NCI-H146 treated with DMSO at 0.1 percent for 48 hours (cell line): ENCODE data around the gene COL20A1.

ENCODE experiments used
- DNase-seq: peaks from one replicate; lab custom pipeline; 2025; ENCODE audit not compliant: unreplicated experiment; lab: John Stamatoyannopoulos, UW

COL20A1 gene

DNA sequence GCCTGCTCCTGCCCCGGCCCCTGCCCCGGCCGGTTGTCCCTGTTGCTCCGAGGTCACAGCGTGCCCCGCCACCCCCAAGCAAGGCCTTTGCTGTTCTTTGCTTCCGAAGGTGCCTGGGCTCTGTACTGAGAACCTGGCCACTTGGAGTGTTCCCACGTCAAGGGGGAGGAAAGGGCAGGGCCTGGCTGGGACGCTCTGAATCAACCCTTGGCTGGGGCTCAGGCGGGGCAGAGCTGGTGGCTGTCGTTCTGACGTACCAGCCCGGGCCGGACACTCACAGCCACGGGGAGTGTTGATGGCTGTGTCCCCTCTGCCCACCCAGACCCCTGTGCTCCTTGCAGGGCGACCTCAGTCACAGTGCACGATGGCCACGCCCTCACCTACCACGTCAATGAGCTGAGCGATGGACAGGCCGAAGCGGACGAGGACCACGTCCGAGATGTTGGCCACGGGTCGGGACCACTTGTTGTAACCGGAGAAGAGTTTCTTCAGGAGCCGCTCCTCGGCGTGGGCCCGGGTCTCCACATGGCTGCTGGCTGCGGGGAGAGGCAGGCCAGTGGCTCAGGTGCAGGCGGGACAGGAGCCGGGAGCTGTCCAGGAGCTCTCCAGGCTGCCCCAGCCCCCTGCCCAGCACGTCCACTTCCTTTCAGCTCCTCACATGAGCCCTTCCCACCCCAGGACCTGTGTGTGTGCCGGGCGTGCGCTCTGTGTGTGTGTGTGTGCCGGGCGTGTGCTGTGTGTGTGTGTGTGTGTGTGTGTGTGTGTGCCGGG lies 66.4 kb downstream of the COL20A1 start:
- no peak for DNase-seq

DNA sequence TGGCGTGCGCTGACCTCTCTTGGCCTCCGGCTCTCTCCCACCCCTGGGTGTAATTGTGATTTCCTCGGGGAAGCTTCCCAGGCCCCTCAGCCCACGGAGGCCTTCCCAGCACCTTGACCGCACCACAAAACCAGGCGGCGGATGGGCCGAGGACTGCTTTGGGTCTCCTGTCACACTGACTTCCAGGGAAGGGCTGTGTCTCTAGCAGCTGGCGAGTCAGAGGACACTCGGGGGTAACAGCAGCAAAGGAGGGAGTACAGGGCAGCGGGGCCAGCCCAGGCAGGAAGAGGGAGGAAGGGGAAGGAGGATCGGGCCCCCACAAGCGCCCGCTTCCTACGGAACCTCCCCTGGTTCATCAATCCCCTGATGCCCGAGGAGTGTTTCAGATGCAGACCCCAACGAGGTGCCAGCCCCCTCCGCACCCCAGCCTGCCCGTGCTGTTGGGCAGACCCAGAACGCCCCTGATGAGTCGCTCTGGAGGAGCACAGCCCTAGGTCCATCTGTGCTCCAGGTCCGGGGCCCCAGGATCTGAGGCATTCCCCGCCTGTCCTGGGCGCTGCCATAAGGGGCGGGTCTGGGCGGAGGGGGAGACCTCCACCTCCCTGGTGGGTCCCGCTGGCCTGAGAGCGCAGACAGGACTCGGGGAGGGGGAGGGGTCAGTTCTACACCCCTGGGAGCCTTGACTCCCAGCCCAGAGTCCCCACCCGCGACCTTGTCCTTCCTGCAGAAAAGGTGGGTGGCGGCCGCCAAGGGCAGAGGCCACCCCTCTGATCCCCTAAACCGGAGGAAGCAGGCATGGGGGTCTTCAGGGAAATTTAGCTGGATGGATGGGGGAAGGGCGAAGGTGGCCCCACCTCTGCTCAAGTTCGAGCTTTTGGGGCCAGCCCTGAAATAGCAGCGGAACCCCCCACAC lies 67.2 kb downstream of the COL20A1 start:
- no peak for DNase-seq

DNA sequence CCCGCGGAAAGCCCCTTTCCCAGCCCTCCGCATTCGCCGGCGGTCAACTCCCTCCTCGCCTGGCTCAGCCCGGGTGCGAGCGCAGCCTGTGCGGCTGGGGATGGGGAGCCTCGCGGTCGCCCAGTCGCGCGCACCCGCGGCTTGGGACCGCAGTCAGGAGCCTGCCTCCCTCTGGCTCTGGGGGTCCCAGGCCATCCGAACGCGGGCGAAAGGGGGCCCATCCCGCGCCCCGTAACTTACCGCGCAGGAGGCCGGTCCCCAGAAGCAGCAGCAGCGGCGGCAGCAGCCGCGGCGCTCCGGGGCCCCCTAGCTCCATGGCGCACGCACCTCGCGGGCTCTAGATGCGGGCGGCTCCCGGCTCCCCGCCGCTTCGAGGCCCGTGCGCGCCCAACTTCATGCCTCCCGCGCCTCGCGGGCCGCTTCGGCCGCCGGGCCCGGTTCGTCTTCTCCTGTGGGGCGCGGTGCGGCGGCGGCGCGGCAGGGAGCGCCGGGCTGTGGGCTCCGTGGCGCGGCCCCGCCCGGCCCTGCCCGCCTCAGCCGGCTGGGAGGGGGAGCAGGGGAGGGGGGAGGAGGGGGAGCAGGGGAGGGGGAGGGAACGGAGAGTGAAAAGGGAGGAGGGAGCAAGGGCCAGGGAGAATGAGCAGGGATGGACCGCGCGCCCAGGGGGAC lies 68.0 kb downstream of the COL20A1 start, which contains the start of gene CHRNA4:
Gene CHRNA4, minus strand, starts transcription at position 500 of the 669 bp plus-strand sequence. Its CDS starts 184 bp downstream, at position 316.
- DNase-seq: no peak

DNA sequence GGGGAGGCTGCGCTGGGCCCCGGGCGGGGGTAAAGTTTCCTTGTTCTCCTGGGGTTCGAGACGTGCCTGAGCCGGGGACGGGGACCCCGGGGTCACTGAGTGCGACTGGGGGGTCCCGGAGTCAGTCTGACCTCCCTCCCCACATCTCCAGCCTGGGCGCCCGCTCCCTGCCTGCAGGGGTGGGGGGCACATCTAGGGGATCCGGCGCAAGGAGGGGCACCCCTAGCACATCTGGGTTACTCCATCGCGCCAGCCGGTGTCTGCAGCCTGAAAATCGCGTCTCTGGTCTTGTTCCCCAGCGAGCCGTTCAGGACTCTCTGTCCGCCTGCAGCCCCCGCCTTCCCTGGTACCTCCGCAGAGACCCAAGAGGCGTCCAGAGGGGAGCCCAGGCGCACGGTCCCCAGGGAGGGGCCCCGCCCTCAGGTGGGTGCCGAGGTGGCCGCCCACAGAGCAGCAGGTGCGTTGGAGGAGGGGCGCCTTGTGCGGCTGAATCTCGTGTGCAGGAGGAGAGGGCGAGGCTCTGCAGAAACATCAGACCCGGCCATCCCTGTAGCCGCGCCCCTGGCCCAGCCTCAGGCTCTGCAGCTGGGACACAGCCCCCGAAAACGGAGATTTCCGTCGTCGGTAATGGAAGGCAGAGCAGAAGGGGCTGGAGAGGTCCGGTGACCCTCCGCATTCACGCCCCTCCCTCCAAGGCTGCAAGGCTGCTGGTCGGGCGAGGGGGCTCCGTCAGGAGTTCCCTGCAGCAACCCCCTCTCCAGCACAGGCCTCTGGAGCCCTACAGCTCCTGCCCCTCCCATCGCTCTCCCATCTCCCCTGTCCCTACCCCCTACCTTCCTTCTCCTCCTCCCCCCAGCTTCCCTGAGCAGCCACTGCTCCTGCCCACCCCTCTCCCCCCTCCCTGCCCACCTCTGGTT lies 68.8 kb downstream of the COL20A1 start:
- no peak for DNase-seq

DNA sequence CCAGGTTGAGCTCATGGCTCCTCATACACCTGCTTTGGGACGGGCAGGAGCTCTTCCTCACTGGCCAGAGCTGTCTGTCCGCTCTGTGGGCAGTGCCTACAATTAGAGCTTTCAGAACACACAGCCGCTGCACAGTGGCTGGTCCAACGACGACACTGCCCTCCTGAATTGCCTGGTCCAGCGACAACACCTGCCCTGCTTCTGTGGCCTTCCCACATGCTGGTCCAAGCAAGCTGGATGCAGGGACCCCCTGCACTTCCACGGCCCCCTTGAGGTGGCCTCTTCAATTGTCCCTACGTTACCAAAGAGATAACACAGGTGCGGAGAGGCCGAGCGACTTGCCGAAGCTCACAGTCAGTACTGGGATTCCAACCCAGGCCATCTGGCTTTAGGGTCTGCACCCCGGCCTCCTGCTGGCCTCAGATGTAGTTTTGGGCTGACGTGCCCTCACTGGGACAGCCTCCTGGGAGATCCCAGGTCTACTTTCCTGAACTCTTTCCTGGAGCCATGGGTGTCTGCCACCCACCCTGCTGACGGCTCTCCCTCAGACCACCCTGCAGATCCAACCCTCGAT lies 69.5 kb downstream of the COL20A1 start:
- no peak for DNase-seq

DNA sequence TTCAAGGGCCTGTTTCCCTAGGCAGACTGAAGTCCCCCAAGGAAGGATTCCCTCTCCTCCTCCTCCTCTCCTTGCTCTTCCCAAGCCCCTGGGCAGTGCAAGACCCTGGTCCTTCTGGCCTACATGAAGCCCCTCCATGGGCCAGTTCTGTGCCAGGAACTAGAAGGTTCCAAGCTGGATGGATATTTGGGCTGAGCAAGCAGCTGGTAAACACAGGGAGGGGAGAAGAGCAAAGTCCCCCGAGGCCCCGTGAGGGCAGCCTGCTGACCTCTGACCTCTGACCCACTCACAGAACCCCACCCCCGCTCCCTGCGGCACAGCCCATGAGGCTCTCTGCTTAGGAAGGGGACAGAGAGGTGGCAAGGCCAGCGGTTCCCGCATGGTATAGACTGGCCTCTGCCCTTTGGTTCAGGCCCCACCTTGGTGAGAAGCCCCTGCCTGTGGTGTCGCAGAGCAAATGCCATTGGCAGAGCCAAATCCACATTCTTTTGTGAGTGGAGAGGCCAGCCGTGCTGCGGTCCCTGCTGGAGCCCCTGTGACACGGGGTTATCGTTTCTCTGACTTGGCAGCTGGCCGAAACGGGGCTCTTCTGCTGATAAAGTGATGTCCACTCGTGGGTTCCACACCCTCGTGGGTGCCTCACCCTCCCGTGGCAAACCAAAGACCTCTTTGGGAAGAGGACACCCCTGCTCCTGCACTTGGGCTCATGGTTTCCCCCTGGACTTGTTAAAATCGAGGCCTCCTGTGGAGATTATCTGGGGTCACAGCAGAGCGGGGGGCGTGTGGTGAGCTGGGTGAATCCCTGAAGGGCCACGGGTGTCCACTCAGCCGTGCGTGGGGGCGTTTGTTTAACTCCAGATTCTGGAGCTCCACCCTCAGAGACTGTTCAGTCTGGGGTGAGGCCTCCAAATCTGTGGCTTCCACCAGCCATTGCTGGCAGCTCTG lies 70.3 kb downstream of the COL20A1 start:
- DNase-seq: no peak

DNA sequence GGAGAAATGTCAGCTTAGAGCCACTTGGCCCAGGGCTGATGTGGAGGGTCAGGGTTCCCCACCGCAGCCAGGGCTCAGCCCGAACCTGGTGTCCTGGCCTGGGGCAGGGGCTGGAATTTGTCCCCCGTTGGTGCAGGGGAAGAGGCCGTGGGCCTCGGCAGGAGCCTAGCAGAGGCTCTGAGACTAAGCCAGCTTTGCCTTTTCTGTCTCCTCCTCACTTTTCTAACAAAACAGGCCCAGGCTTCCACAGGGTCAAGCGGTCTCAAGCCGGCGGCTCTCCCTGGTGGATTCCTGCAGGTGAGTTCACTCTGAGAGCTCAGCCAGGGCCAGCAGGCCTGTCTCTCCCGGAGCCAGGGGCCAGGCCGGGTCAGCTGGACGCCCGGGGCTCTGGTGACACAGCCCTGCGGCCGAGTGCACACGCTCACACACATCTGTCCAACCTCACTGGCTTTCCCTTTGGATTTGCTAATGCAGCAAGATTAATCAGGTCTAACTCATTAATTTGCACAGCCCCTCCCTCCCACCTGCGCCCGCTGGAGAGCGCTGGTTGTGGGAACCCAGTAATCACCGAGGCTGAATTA lies 71.1 kb downstream of the COL20A1 start:
- DNase-seq: no peak

DNA sequence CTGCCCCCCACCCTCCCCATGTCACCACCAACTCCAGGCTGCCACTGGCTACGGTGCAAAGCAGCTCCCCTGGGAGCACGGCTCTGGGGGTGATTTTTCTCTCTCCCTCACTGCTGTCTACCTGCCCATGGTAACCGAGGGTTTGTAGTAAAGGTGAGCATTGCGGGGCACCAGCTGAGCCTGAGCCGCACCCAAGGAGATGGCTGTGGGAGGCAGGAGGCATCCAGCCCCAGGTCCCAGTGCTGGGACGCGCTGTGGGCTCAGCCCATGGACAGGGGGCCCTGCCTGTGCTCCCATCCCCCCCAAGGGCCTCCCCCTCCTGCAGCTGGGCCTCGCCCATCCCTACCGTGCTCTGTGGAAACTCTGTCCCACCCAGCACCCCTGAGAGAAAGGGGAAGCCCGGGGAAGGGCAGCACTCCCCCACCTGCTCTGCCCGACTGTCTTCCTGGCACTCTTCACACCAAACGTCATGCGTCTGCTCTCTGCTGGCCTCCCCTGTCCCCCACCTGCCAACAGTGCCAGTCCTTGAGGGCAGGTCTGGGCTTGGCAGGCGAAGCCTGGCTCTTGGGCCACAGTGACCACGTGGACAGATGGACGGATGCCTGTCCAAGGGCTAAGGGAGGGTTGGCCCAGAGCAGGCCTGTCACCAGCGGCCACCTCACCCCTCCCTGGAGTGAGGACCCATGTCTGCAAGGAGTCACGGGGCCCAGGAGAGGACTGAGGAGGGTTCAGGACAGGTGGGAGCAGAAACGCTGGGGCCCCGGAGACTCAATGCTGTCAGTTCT lies 72.0 kb downstream of the COL20A1 start:
- DNase-seq: no peak

DNA sequence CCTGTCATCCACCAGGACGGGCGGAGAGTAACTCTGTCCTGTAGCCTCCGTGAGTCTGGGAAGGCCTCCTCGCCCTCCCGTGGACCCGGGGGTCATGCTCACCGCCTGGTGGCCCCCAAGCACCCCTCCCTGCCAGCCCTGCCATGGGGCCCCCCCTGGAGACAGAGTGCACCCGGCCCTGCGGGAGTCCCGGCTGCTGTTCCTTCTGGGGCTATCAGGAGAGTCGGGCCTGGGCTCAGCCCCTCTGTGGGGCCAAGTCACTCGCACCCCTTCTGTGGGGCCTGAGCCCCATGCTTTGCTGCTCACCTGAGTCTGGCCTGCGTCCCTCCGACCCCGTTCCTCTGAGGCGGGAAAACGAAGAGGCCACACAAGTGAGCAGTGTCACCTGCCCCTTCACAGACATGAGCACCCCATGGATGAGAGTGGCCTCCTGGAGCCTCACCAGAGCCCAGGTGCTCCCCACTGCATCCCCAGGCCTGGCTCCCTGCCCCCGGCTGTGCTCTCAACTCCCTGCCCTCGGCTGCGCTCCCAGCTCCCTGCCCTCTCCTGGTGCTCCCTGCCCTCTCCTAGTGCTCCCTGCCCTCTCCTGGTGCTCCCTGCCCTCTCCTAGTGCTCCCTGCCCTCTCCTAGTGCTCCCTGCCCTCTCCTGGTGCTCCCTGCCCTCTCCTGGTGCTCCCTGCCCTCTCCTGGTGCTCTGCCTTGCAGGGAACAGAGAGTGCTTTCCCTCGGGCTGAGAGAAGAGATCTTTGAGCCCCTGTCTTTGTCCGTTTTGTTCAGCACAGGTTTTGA lies 72.8 kb downstream of the COL20A1 start:
- DNase-seq: no peak

DNA sequence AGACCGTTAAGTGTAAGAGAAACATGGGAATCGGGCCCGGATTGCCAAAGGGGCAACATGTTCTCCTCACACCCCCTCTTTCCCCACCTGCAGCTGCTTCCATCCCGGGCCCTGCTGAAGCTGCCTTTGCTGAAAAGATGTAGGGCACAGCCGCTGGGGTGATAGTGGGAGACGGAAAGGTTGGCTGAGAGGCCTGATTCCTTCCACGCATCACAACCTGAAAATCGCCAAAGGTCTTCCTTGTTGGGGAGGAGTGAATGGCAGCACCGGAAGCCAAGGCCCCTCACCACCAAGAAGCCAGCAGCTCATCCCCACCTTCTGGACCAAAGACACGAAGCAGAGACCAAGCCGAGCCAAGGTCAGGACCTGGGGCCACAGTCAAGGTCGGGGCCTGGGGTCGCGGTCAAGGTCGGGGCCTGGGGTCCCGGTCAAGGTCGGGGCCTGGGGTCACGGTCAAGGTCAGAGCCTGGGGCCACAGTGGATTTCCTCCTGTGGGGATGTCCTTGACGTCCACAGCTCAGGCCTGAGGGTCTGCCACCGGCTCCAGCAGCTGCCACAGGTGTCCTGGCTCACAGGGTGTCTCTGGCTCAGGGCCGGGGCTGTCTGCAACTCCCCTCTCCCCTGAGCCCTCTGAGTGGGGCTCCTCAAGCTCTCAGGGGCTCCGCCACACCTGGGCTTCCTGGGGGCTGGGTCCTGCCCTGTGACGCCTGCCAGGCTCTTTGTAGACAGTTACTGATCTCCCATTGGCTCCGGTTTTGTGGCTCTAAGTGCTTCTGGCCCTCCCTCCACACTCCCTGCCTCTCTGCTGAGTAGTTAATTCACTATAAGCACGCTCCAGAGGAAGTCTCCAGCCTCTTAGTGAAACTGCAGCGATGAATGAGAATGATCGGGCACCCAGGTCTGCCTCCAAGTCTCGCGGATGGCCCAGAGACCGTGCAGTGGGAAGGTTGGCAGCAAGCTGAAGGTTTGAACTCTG lies 73.7 kb downstream of the COL20A1 start:
- DNase-seq: no peak

DNA sequence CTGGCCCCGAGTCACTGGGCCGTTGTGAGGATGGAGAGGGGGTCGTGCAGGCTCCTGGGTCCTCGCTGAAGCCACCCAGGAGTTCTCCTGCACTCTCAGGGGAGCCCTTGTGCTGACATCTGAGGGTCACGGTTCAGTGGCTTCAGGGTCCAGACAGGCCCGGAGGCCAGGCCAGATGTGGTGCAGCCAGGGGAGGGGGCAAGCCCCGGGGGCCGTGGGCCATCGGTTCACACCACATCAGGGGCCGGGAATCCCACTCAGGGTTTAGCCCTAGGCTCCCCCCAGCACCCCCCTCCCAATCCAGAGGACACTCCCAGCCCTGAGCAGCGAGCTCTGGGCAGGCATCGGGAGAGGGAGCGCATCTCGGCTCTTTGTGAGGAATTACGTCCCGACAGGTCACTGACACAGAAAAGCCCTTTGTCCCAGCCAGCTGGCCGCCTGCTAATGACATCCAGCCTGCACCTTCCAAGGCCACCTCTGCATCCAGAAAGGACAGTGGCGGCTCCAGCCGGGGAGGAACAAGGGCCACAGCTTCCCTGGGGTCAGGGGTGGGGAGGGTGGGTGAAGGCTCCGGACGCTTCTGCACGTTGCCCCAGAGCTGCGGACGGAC lies 74.6 kb downstream of the COL20A1 start:
- DNase-seq: no peak

DNA sequence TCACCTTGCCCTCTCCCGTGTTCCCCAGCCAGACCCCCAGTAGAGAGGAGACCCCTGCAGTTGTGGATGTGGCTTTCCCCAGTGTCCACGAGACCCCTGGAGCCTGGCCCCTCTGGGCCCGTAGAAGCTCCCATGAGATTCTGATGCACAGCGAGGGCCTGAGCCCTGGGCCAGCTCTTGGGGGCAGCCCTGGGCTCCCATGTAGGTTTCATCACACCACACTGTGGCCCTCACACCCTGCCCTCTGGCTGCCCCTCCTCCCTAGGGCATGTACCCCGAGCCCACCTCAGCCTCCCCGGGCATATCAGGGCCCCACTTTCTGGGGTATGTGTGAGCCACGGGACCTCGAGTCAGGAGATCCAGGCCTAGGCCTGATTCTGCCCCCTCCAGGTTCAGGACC lies 75.2 kb downstream of the COL20A1 start:
- DNase-seq: no peak

DNA sequence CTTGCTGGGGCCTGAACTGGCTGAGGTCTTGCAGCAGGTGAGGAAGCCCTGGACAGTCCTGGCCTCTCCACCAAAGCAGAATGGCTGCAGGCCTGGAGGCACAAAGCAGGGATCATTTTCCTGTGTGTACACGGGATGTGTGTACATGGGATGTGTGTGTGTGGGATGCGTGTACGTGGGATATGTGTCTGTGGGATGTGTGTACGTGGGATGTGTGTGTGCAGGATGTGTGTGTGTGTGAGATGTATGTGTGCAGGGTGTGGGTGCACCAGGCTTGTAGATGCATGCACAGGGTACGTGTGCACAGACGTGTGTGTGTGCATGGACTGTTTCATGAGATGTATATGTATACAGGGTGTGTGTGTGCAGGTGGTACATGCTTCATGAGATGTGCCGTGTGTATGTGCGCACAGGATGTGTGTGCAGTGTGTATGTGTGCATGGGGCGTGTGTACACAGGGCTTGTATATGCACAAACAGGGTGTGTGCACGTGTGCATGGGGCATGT lies 76.1 kb downstream of the COL20A1 start:
- no peak for DNase-seq

DNA sequence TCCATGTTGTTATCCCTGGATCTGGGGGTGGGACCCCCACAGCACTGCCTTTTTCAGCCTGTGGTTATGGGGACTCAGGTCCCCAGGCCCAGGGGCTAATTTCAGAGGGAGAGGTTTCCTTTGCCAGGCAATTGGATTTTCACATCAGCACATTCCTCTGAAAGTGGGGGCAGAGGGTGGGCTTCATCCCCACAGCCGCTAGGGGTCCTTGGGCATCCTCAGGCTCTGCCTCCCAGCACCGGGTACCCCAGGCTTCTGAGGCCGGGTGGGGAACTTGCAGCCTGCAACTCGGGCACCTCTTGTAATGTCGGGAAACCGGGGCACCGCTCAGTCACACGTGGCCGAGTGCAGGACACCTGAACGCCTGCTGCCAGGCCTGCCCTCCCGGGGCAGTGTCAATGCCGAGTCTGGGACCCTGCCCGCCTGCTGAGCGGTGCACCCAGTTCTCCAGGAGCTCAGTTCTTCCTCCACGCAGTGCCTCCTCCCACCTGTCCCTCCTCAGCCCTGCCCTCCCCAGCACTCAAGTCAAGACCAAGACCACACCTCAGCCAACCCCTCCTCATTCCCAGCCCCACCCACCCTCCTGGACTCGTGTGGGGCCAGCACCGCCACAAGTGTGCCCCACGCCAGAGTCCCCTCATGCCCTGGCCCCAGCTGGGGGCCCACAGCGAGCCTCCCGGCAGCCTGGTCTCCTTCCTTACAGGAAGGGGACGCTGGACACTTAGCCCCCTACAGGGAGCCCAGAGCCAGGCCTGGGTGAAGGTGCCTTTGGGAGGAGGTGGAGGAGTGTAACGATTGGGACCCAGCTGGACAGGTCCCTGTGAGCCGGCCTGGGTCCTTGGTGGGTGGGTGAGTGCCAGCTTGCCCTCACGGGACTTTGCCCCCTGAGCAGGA lies 77.0 kb downstream of the COL20A1 start:
- DNase-seq: no peak
